Thoracic aorta (tissue), 2 donors: ENCODE data around the gene ZNF407. TPM values are rescaled to one million over a fixed set of nuclear protein-coding genes. Genes with fewer than 3 reads are reported as not detected.

ENCODE experiments used
- ATAC-seq: fragments of 150-250 bp; one replicate; pipeline ENCODE4 v1.8.0; 2017; ENCODE audit warnings: low read depth; ENCODE audit not compliant: insufficient number of reproducible peaks, low FRiP score
- DNase-seq: peaks from one replicate; pipeline ENCODE4 v3.0.0-alpha.2; 2020; ENCODE audit warnings: low spot score
- H3K27ac ChIP-seq, 2 donors: fragments of 200-600 bp; sonication (generic); 1 replicate in 1 of 2; 2 replicates in 1 of 2; pipeline ENCODE4 v1.5.1; 2016; ENCODE audit warnings: mild to moderate bottlenecking in 2 of 2, moderate library complexity in 2 of 2
- H3K27me3 ChIP-seq: fragments of 200-600 bp; sonication (generic); replicated peaks from 2 replicates; pipeline ENCODE4 v1.6.0; 2016; ENCODE audit warnings: mild to moderate bottlenecking; ENCODE audit not compliant: insufficient read depth
- H3K36me3 ChIP-seq: fragments of 200-600 bp; sonication (generic); one replicate; pipeline ENCODE4 v1.5.1; 2016
- H3K4me1 ChIP-seq, 2 donors: fragments of 200-600 bp; sonication (generic); 1 replicate in 1 of 2; 2 replicates in 1 of 2; pipeline versions ENCODE4 v1.5.1 to v1.6.0; 2016; ENCODE audit warnings: low read depth in 2 of 2, mild to moderate bottlenecking in 1 of 2; ENCODE audit not compliant: control insufficient read depth in 1 of 2
- H3K4me3 ChIP-seq: fragments of 200-600 bp; sonication (generic); 2 replicates; pipeline ENCODE4 v1.5.1; 2016; ENCODE audit warnings: mild to moderate bottlenecking
- H3K9me3 ChIP-seq: fragments of 200-600 bp; sonication (generic); 2 replicates; pipeline ENCODE4 v1.5.1; 2016
- total RNA-seq, 2 donors: library from RNA; depleted of rRNA; stranded (reverse); fragments of >200 nt; gene quantifications; one replicate each; pipeline versions ENCODE4 v1.1.0 to v1.2.3, GENCODE V29; 2016
- TF ChIP-seq, protein P1 (sequence below): fragments of 200-600 bp; sonication (generic); IDR thresholded peaks from one replicate; pipeline ENCODE4 v1.5.1; 2019; ENCODE audit warnings: antibody characterized with exemption

Gene ZNF407
- total RNA-seq, 2 donors from 2014 or later, result 18.7 to 26.7 TPM

DNA sequence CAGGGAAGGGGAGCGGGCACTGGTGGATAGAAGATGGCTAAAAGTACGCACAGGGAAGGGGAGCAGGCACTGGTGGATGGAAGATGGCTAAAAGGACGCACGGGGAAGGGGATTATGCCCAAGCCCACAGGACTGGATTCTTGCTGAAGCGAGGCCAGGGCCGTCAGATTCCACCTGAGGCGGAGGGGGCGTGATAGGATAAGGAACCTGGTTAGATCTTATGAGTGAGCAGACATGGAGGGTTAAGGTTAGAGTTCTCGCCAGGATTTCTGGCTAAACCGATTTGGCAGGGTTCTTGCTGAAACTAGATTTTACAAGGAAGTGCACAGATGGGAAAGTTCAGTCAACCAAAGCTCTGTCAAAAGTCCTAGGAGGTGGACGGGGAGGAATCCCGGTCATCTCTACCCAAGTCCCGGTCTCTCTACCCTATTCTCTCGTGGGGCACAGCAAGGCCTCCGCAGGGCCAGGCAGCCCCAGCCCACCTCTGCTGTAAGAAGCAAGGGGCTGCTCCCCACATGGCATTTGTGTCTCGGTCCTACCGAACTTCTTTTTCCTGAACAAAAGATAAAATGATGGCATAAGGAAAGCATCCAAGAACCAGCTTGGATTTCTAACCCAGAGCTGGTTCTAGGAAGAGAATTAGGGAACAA lies 470.5 kb downstream of the ZNF407 start:
- no peak for ATAC-seq
- no peaks in the 10 kb centered on the region for H3K9me3 ChIP-seq
- H3K27ac ChIP-seq, result no peak overlapping the region
- H3K4me3 ChIP-seq, result no peak overlapping the region
- no peaks in the 10 kb centered on the region for H3K4me1 ChIP-seq
- no peak for DNase-seq
- no peaks in the 10 kb centered on the region for H3K27me3 ChIP-seq
- peaks cover 14% of the 10 kb centered on the region for H3K36me3 ChIP-seq
- TF ChIP-seq, protein P1, sequence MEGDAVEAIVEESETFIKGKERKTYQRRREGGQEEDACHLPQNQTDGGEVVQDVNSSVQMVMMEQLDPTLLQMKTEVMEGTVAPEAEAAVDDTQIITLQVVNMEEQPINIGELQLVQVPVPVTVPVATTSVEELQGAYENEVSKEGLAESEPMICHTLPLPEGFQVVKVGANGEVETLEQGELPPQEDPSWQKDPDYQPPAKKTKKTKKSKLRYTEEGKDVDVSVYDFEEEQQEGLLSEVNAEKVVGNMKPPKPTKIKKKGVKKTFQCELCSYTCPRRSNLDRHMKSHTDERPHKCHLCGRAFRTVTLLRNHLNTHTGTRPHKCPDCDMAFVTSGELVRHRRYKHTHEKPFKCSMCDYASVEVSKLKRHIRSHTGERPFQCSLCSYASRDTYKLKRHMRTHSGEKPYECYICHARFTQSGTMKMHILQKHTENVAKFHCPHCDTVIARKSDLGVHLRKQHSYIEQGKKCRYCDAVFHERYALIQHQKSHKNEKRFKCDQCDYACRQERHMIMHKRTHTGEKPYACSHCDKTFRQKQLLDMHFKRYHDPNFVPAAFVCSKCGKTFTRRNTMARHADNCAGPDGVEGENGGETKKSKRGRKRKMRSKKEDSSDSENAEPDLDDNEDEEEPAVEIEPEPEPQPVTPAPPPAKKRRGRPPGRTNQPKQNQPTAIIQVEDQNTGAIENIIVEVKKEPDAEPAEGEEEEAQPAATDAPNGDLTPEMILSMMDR, result no peak

DNA sequence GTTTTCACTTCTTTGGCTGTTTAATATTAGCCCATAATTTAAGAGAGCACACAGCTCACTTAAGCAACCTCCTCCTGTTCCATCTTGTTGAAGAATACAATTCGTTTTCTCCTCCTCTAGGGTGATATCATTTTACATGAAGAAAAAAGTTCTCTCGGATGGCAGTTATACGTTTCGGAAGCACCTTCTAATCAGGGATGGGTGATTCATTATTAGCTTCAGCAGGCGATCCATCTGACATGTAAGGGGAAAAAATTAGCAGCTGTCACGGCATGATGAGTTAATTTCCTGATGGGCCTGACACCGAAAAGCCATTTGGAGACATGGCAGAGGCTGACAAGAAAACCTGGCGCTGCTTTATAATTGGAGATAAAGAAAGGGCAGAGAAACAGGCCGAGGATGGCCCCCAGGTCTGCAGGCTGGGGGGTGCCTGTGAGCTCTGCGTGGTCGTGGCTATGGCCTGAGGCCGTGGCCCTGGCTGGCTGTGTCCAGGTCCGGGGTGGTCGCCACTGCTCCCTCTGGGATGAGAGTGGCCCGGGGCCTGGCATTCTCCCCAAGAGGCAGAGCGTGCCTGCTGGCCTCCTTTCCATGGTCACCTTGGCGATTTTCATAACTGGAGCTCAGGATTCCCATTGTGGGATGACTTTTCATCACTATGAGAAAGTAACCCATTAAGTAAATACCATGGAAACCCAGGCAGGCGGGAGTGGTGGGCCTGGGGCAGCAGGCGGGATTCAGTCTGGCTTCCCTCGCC lies 471.2 kb downstream of the ZNF407 start:
- H3K9me3 ChIP-seq, result no peaks in the 10 kb centered on the region

DNA sequence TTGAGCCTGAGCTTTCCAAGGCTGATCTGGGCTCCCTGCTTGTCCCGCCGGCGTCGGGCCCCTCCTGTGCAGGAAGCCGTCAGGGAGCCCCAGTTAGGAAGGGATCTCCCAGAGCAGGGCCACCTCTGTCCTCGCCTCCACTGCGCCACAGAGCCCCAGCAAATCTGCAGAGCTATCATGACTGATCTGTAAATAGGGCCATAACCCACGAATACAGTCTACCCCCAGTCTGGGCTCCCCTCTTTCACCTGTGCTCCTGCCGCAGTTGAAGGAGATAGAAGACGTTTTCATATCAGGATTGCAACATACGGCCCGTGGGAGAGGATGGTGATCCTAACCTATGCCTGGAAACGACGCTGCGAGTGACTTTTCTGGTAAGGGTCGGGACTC lies 472.6 kb downstream of the ZNF407 start:
- ATAC-seq (no peak), DNase-seq (no peak)
- no peaks in the 10 kb centered on the region for H3K9me3 ChIP-seq
- H3K4me1 ChIP-seq, result no peaks in the 10 kb centered on the region
- no peaks in the 10 kb centered on the region for H3K36me3 ChIP-seq
- H3K4me3 ChIP-seq, result no peak overlapping the region
- TF ChIP-seq, protein P1, result no peak
- no peak overlapping the region for H3K27ac ChIP-seq
- no peaks in the 10 kb centered on the region for H3K27me3 ChIP-seq

More for the DNA sequence above, 471.2 kb downstream of the ZNF407 start:
- no peaks in the 10 kb centered on the region for H3K27me3 ChIP-seq
- ATAC-seq (no peak), DNase-seq (no peak)
- H3K36me3 ChIP-seq, result peaks cover 6% of the 10 kb centered on the region
- no peak overlapping the region for H3K4me3 ChIP-seq
- TF ChIP-seq, protein P1, result no peak
- no peak overlapping the region for H3K27ac ChIP-seq
- no peaks in the 10 kb centered on the region for H3K4me1 ChIP-seq

DNA sequence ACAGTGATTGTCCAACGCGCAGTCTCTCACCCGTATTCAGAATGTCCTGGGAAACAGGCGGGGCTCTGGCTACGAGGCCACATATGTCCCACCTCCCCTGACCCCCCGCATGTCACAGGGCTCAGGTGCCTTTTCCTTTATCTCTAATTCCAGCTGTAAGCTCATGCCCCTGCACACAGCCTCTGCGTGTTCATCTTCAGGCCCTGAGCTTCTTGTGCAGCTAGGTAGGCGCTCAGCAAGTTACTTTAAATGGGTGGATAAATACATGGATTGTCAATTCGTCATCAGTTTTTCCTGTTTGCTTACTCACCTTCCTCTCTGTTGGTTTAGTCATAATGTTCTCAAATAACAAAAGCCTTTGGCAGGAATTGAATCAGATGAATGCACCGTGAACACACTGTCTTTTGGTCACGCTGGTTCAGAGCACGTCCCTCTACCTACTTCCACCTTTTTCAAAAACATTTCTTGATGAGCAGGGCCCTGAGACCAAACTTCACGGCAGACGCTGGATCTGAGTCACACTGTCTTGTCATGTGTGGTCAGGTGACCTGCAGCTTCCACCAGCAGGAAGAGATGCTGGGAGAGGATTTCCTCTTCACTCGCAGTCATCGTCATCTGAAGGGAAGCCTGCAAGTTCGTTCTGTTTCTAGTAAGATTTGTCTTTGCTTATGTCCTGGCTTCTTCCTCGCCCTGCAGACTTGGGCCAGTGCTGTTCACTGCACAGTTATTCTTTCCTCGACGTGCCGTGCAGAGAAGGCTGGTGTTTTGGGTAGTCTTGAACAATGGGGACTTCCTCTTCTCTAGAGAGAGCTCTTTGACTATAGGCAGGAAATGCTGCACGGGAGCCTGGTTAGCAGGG lies 473.2 kb downstream of the ZNF407 start:
- H3K4me1 ChIP-seq, result no peaks in the 10 kb centered on the region
- no peaks in the 10 kb centered on the region for H3K36me3 ChIP-seq
- no peaks in the 10 kb centered on the region for H3K9me3 ChIP-seq
- no peak for ATAC-seq
- no peaks in the 10 kb centered on the region for H3K27me3 ChIP-seq
- H3K4me3 ChIP-seq, result peak overlapping the region; percentile 39
- no peak overlapping the region for H3K27ac ChIP-seq
- no peak for DNase-seq
- TF ChIP-seq, protein P1, result no peak

DNA sequence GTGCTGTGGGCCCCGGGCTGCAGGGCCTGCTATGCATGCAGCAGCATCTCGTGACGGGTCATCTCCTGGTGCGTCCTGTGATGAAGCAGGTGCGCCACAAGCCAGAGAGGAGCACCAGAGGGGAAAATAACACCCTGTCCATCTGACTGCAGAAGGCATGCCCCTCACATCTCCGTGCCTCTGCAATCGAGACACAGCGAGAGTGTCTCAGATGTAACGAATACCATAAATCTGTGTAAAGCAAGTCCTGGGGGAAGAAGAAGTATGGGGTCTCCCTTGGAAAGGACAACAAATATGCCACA lies 473.8 kb downstream of the ZNF407 start:
- Histone ChIP-seq H3K27ac (no peak overlapping the region), H3K4me3 (peak overlapping the region; percentile 39), H3K27me3 (no peaks in the 10 kb centered on the region), H3K9me3 (no peaks in the 10 kb centered on the region), H3K36me3 (no peaks in the 10 kb centered on the region), H3K4me1 (no peaks in the 10 kb centered on the region)
- TF ChIP-seq, protein P1, result no peak
- no peak for DNase-seq
- ATAC-seq, result no peak
